ENCODE measurements around the gene SLC6A18.

The SLC6A18 gene

DNA sequence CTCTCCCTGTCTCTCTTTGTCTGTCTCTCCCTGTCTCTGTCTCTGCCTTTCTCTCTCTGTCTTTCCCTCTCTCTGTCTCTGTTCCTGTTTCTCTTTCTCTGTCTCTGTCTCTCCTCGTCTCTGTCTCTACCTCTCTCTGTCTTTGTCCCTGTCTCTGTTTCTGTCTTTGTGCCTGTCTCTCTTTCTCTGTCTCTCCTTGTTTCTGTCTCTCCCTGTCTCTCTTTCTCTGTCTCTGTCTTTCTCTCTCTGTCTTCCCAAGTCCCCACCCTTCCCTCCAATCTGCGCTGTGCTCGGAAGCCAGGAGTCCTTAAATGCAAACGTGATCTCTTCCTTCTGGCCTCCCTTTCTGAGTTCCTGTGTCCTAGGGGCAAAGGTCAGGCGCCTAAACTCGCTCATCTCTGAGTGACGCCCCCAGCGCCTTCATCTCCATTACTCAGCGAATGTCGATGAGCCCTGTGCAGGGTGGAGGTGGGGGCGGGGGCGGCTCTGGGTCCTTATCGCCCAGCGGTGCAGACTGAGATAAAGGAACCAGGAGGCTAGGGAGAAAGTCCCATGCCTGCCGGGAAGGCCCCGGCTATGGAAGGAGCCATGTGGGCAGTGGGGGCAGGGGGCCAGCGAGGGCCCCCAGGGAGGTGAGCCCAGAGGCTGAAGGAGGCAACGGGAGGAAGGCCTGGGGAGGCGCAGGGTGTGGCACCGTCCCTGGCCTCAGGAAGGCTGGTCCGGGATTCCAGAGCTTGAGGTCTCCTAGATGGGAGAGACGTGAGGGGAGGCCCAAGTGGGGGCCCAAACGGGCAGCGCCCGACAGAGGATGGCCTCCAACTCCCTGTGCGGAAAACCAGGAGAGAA, 25.3 kb upstream of the SLC6A18 start:
- Histone ChIP-seq H3K36me3 (ENCODE audit: insufficient read depth, low read length) (no peaks in the 10 kb centered on the region), H3K9ac (ENCODE audit: low read depth, low read length) (no peak overlapping the region), H3K4me3 (ENCODE audit: low read length) (no peak overlapping the region), H3K27me3 (ENCODE audit: insufficient read depth, low read length) (peaks cover 10% of the 10 kb centered on the region), H3K9me3 (ENCODE audit: insufficient read depth, low read depth, low read length) (no peaks in the 10 kb centered on the region), H3K4me1 (ENCODE audit: insufficient read depth, low read length) (peaks cover 1% of the 10 kb centered on the region; the same call in 1 of the 2 replicates), H3K27ac (ENCODE audit: low read depth, low read length) (no peak overlapping the region)
- 81% methylated on average over 26 of the region's 26 CpGs for WGBS

DNA sequence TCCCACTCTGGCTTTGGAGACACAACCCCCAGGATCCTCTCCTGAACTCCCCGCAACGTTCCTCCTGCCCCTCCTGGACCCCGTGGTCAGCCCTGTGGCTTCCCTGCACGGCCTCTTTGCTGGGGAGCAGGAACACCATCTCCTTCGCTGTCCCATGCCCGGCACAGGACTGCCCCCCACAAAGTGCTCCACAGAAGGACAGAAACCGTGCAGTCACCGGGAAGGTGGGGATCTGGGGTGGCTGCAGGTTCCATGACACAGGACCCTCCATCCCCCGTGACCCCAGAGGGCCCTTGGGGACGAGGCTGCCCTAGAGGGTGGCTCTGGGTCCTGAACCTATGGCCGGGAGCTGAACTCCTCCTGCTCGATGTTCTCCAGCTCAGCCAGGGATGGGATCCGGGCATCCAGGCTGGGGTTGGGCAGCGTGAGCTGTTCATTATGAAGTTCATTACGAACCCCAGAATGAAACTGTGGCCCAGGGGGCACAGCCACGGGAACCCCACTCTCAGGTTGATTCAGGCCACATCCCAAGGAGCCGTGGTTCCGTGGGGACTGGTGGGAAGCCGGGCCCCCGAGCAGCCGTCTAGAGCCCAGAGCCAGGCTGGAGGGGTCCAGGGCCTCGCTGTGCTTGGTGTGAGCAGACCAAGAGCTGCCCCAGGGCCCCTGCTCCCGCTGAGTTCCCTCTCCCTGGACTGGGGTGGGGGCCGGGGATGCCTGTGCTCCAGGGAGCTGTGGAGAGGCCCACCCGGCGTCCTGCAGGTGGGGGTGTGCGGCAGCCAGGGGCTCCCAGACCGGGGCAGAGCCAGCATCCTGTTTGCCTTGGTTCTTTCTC, 24.5 kb upstream of the SLC6A18 start:
- Histone ChIP-seq H3K36me3 (ENCODE audit: insufficient read depth, low read length) (no peaks in the 10 kb centered on the region), H3K27ac (ENCODE audit: low read depth, low read length) (no peak overlapping the region), H3K27me3 (ENCODE audit: insufficient read depth, low read length) (peaks cover 10% of the 10 kb centered on the region), H3K9ac (ENCODE audit: low read depth, low read length) (no peak overlapping the region), H3K9me3 (ENCODE audit: insufficient read depth, low read depth, low read length) (no peaks in the 10 kb centered on the region), H3K4me3 (ENCODE audit: low read length) (no peak overlapping the region), H3K4me1 (ENCODE audit: insufficient read depth, low read length) (peaks cover 4% of the 10 kb centered on the region; the same call in 1 of the 2 replicates)
- WGBS: 84% methylated on average over 28 of the region's 28 CpGs

DNA sequence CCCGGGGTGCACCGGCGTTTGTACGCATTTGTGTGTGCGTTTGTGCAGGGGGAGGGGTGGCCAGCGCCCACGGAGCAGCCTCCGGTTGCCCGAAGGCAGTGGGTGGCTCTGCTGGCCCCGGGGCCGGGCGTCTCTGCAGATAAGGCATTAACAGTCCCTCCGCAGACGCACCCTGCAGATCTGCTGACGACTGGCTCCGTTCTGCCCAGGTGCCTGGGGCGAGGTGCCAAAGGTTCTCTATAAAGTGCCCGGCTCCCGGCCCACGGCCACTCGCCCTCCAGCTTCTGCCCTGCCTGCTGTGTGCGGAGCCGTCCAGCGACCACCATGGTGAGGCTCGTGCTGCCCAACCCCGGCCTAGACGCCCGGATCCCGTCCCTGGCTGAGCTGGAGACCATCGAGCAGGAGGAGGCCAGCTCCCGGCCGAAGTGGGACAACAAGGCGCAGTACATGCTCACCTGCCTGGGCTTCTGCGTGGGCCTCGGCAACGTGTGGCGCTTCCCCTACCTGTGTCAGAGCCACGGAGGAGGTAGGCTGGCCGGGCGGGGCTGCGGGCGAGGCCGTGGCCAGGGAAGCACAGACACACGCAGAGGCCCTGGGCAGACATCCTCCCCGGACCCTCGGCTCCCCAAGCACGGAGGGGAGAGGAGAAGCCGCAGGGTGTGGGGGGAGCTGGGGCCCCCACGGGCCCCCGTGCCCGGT, 23.7 kb upstream of the SLC6A18 start, which contains the start of gene SLC6A19:
SLC6A19 (plus strand) TSS at position 269 of the 699 bp plus-strand sequence; CDS start at position 325, 56 bp downstream.
- H3K27ac ChIP-seq (ENCODE audit: low read depth, low read length): no peak within 1 kb of the TSS
- H3K27me3 ChIP-seq (ENCODE audit: insufficient read depth, low read length): peaks cover 10% of the 10 kb centered on the region
- no peaks in the 10 kb centered on the region for H3K9me3 ChIP-seq (ENCODE audit: insufficient read depth, low read depth, low read length)
- WGBS: 87% methylated on average over 51 of the region's 51 CpGs
- no peaks in the 10 kb centered on the region for H3K36me3 ChIP-seq (ENCODE audit: insufficient read depth, low read length)
- peaks cover 4% of the 10 kb centered on the region; the same call in 1 of the 2 replicates for H3K4me1 ChIP-seq (ENCODE audit: insufficient read depth, low read length)
- no peak within 1 kb of the TSS for H3K4me3 ChIP-seq (ENCODE audit: low read length)
- no peak within 1 kb of the TSS for H3K9ac ChIP-seq (ENCODE audit: low read depth, low read length)

DNA sequence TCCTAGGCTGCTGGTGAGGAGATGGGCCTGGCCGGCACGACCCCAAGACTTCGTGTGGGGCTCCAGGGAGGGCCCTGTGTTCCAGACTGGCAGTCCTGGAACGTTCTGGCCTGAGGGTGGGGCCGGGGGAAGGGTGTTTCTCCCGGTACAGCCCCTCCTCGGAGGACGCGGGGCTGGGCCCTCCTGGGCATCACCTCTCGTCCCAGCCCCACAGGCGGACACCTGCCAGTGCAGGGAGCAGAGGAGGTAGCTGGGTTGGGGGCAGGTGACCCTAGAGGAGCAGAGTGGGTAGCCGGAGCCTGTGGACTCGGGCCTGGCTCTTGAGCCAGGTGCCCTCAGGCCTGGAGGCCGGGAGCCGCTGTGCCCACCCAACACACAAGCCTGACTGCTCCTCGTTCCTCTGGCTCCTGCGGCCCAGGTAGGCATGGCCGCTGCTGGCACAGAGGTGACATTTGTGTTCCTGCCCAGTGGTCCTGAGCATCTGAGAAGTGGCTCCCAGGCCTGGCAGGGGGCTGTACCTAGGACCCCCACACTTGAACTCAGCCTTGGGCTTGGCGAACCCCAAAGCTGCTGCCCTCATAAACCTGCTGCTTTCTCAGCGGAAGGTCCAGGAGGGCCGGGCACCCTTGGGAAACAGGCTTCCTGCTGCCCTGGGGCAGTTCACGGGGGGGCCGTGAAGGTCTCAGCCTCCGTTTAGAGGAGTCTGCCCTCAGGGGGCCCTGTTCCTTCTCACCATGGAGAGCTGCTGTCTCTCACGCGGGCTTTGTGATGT, 23.0 kb upstream of the SLC6A18 start:
- H3K36me3 ChIP-seq (ENCODE audit: insufficient read depth, low read length): no peaks in the 10 kb centered on the region
- peaks cover 10% of the 10 kb centered on the region for H3K27me3 ChIP-seq (ENCODE audit: insufficient read depth, low read length)
- H3K9ac ChIP-seq (ENCODE audit: low read depth, low read length): no peak overlapping the region
- no peak overlapping the region for H3K27ac ChIP-seq (ENCODE audit: low read depth, low read length)
- peaks cover 4% of the 10 kb centered on the region; the same call in 1 of the 2 replicates for H3K4me1 ChIP-seq (ENCODE audit: insufficient read depth, low read length)
- 86% methylated on average over 26 of the region's 26 CpGs for WGBS
- H3K9me3 ChIP-seq (ENCODE audit: insufficient read depth, low read depth, low read length): no peaks in the 10 kb centered on the region
- no peak overlapping the region for H3K4me3 ChIP-seq (ENCODE audit: low read length)

DNA sequence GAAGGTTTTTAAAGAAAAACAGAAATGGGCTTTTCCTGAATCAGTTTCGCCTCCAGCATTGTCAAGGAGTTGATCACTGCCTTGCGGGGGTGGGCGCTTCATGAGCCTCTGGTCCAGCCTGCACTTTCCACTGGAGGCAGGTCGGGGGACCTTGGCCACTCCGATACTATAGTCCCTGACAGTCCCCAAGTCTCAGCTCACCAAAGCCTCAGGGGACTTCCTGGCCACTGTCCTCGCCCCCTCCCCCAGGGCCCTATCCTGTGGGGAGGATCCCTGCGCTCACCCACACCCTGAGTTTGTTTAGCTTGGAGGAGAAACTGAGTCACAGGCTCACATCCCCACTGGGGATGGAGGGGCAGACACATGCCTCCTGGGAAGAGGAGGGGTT, 22.4 kb upstream of the SLC6A18 start:
- Histone ChIP-seq H3K4me1 (ENCODE audit: insufficient read depth, low read length) (peaks cover 4% of the 10 kb centered on the region; the same call in 1 of the 2 replicates), H3K4me3 (ENCODE audit: low read length) (no peak overlapping the region), H3K9ac (ENCODE audit: low read depth, low read length) (no peak overlapping the region), H3K9me3 (ENCODE audit: insufficient read depth, low read depth, low read length) (no peaks in the 10 kb centered on the region), H3K36me3 (ENCODE audit: insufficient read depth, low read length) (no peaks in the 10 kb centered on the region), H3K27me3 (ENCODE audit: insufficient read depth, low read length) (peaks cover 10% of the 10 kb centered on the region), H3K27ac (ENCODE audit: low read depth, low read length) (no peak overlapping the region)
- WGBS: 79% methylated on average over 7 of the region's 7 CpGs

DNA sequence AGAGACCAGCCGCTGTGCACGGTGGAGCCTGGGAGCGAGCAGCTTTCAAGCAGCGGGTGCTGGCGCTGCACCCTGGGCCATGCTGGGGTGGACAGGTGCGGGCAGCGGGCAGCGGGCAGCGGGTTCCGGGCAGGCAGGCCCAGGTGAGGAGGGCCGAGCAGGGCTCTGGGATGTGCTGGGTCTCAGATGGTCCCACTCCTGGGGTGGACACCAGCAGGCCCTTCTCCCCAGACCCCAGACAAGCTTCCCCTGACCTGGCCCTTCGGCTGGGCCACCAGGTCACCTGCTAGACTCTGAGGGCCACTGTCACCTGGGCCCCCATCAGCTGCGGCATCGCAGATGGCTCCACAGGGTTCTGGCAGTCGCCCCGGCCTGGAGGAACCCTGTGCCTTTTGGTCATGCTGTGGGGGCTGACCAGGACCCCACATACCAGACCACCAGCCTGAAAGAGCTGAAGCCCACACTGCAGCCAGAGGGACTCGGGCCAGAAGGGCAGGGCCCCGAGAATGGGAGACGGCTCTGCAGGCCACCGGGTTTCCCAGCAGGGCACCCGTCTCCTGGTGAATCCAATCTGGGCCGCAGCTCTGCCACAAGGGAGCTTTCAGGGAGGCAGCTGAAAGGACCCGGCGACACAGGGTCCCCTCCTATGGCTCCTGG, 21.7 kb upstream of the SLC6A18 start:
- Histone ChIP-seq H3K27me3 (ENCODE audit: insufficient read depth, low read length) (peaks cover 10% of the 10 kb centered on the region; the same call in 1 of the 2 replicates), H3K9me3 (ENCODE audit: insufficient read depth, low read depth, low read length) (no peaks in the 10 kb centered on the region), H3K4me1 (ENCODE audit: insufficient read depth, low read length) (peaks cover 4% of the 10 kb centered on the region; the same call in 1 of the 2 replicates), H3K36me3 (ENCODE audit: insufficient read depth, low read length) (no peaks in the 10 kb centered on the region), H3K9ac (ENCODE audit: low read depth, low read length) (no peak overlapping the region), H3K4me3 (ENCODE audit: low read length) (no peak overlapping the region), H3K27ac (ENCODE audit: low read depth, low read length) (no peak overlapping the region)
- WGBS: 92% methylated on average over 24 of the region's 24 CpGs

DNA sequence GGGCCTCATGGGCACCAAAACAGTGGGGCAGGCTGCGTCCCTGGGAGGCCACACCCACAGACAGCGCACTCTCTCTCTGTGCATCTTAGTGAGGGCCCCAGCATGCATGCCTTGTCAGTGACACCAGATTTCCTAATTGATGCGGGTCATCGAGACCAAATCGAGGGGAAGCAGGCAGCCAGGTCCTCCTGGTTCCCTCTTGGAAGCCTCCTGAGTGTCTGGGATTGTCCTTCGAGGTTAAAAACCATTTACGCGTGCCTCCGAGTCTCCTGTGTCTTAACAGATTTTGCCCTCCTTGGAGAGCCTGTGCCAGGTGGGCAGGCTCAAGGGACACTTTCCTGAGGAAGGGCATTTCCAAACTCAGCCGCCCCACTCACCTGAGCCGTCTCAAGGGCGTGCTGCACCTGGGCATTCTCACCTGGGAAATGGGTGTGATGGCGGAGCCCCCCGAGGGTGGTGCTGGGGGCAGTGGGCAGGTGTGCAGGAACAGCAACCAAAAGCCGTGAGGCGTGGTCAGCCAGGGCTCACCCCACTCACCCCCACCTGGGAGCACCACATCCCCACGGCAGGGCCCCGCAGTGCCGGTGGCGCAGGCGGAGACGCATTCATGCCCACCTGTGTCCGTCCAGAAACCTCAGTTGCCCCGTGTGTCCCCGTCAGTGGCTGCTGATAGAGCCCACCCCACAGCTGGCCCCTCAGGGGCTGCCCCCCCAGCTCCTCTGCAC, 21.1 kb upstream of the SLC6A18 start:
- Histone ChIP-seq H3K4me1 (ENCODE audit: insufficient read depth, low read length) (peaks cover 4% of the 10 kb centered on the region; the same call in 1 of the 2 replicates), H3K9me3 (ENCODE audit: insufficient read depth, low read depth, low read length) (no peaks in the 10 kb centered on the region), H3K36me3 (ENCODE audit: insufficient read depth, low read length) (no peaks in the 10 kb centered on the region), H3K27me3 (ENCODE audit: insufficient read depth, low read length) (peaks cover 5% of the 10 kb centered on the region; the same call in 1 of the 2 replicates), H3K27ac (ENCODE audit: low read depth, low read length) (no peak overlapping the region), H3K9ac (ENCODE audit: low read depth, low read length) (no peak overlapping the region), H3K4me3 (ENCODE audit: low read length) (no peak overlapping the region)
- WGBS: 88% methylated on average over 25 of the region's 25 CpGs

DNA sequence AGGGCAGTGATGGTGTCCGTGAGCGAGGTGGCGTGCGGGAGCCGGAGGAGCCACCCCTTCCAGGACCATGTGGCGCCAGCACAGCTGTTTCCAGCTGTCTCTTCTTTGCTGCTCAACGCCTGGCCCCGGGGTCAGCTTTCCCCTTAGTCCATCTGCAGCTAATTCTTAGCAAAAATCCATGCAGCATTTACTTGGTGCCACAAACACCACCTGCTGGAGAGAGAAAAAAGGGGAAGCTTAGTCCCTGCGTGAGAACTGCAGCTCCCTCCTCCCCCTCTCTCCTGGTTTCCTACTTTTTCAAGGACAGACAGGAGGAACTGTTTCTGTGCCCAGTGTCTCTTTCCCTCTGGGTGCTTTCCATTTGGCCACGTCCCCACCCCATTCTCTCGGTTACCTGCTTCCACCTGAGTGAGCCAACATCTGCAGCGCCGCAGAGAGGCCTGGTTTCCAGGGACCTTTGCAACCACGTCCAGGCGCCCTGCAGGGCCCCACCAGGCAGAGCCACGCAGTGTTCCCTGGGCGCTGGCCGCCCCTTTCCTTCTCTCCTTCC, 20.4 kb upstream of the SLC6A18 start:
- H3K36me3 ChIP-seq (ENCODE audit: insufficient read depth, low read length): no peaks in the 10 kb centered on the region
- peaks cover 4% of the 10 kb centered on the region; the same call in 1 of the 2 replicates for H3K4me1 ChIP-seq (ENCODE audit: insufficient read depth, low read length)
- H3K9me3 ChIP-seq (ENCODE audit: insufficient read depth, low read depth, low read length): no peaks in the 10 kb centered on the region
- no peaks in the 10 kb centered on the region for H3K27me3 ChIP-seq (ENCODE audit: insufficient read depth, low read length)
- H3K27ac ChIP-seq (ENCODE audit: low read depth, low read length): no peak overlapping the region
- 69% methylated on average over 18 of the region's 18 CpGs for WGBS
- no peak overlapping the region for H3K9ac ChIP-seq (ENCODE audit: low read depth, low read length)
- no peak overlapping the region for H3K4me3 ChIP-seq (ENCODE audit: low read length)

DNA sequence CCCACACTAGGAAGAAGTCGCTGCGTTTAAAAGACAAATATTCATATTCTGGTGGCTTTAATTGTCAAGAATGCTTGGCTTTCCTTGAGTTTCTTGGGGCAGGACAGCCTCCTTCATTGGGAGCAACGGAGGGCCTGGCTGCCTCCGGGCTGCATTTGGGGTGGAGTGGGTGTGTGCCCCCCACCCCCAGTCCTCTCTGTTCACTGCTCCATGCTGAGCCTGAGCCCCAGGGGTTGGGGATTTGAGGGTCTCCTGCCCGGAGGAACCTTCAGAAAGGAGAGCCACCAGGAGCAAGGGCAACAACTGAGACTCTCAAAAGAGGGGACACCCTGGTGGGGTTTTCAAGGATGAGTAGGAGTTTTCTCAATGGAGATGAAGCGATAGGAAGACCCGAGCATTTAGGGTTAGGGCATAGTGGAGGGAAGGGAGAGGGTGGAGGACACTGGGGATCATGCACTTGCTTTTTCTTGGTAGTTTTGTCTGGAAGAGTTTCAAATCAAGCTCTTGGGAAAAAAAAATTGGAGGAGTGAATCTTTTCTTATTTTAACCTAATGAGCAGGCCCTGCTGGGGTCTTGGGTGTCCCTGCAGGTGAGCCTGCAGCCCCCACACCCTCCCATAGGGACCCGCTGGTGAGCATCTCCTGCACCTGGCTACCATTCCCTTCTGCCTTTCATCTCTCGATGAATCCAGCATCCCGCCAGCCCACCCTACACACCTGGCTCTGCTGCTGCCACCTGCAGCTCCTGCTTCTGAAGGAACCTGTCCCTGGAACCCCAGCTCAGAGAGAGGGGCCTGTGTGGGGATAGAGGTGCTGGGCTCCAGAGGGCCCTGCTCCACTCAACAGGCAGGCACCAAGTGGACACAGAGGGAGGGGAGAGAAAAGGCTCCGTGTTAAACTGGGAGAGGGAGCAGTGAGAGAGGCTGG, 19.7 kb upstream of the SLC6A18 start:
- 73% methylated on average over 11 of the region's 11 CpGs for WGBS
- Histone ChIP-seq H3K9me3 (ENCODE audit: insufficient read depth, low read depth, low read length) (no peaks in the 10 kb centered on the region), H3K27ac (ENCODE audit: low read depth, low read length) (no peak overlapping the region), H3K27me3 (ENCODE audit: insufficient read depth, low read length) (no peaks in the 10 kb centered on the region), H3K4me3 (ENCODE audit: low read length) (no peak overlapping the region), H3K36me3 (ENCODE audit: insufficient read depth, low read length) (no peaks in the 10 kb centered on the region), H3K9ac (ENCODE audit: low read depth, low read length) (no peak overlapping the region), H3K4me1 (ENCODE audit: insufficient read depth, low read length) (peaks cover 4% of the 10 kb centered on the region; the same call in 1 of the 2 replicates)

Measured in HUES64 (cell line).